ENCODE results near the gene CDADC1. TPM values are rescaled to one million over a fixed set of nuclear protein-coding genes. Genes with fewer than 3 reads are reported as not detected.

CDADC1 gene
- total and polyA plus RNA-seq, 2 experiments from 2014 or later: 1.3 to 9.3 TPM

- TF ChIP-seq CTCF (conservative IDR thresholded peaks at IDR 0.05; ENCODE audit: low read depth in 2 of 2) (no peak), STAT1 (IDR thresholded peaks at IDR 0.05; ENCODE audit: unreplicated experiment) (no peak), EZH2phosphoT487 (IDR thresholded peaks at IDR 0.05; ENCODE audit: unreplicated experiment) (no peak), CREB1 (CRISPR knock-in tag; IDR thresholded peaks at IDR 0.05; ENCODE audit: low read depth) (no peak), EZH2 (IDR thresholded peaks at IDR 0.05; ENCODE audit: low read depth, unreplicated experiment) (no peak), REST (IDR thresholded peaks at IDR 0.05; ENCODE audit: unreplicated experiment) (no peak), JUNB (IDR thresholded peaks at IDR 0.05; ENCODE audit: unreplicated experiment) (no peak)
Measured at GRCh38 chr13:49213539-49213938, 34.2 kb upstream of the CDADC1 start (continued).

- Histone ChIP-seq H3K27me3 (ENCODE audit: insufficient read depth) (peaks cover 35% of the 10 kb centered on the region), H3K9me2 (ENCODE audit: insufficient read depth) (0 out of 2 replicates have a peak, but pooled peaks cover 2% of the 10 kb centered on the region), H4K20me1 (replicated peaks; ENCODE audit: insufficient read depth) (no peaks in the 10 kb centered on the region), H3K4me3 (no peak overlapping the region), H3K4me2 (peak overlapping the region; percentile 39; the same call in 1 of the 2 replicates), H3K4me1 (ENCODE audit: insufficient read depth) (peaks cover 15% of the 10 kb centered on the region), H3K27ac (ENCODE audit: low read depth) (no peak overlapping the region), H3K79me2 (replicated peaks; ENCODE audit: insufficient read depth) (no peaks in the 10 kb centered on the region), H3F3A (replicated peaks; ENCODE audit: low read depth) (peaks cover 2% of the 10 kb centered on the region; the same call in 1 of the 2 replicates), H3K36me3 (ENCODE audit: insufficient read depth) (no peaks in the 10 kb centered on the region), H2AFZ (peak overlapping the region; percentile 64)
- H3K27ac Mint-ChIP-seq: no peak overlapping the region; the same call in 1 of the 2 replicates
- TF ChIP-seq ETS1 (IDR thresholded peaks at IDR 0.05) (no peak), CTCF (conservative IDR thresholded peaks at IDR 0.05; ENCODE audit: low read depth in 2 of 2) (no peak), REST (IDR thresholded peaks at IDR 0.05; ENCODE audit: unreplicated experiment) (no peak)
- ATAC-seq: no peak
- H3K36me3 Mint-ChIP-seq (ENCODE audit: low read depth): peaks cover 13% of the 10 kb centered on the region; the same call in 2 of the 3 replicates
- H3K4me3 Mint-ChIP-seq: no peak overlapping the region; the same call in 2 of the 3 replicates
- no peak for DNase-seq (ENCODE audit: low spot score)
- H3K27me3 Mint-ChIP-seq (ENCODE audit: insufficient read depth, low read depth, poor library complexity): peaks cover 41% of the 10 kb centered on the region
- H3K4me1 Mint-ChIP-seq: peaks cover 34% of the 10 kb centered on the region
- H3K9me3 Mint-ChIP-seq: peaks cover 5% of the 10 kb centered on the region; the same call in 2 of the 3 replicates
Measured at GRCh38 chr13:49213997-49214916, 33.5 kb upstream of the CDADC1 start.
